Common myeloid progenitor, CD34-positive (primary cell): Measurements from ENCODE around the gene RFX1.

Source experiments
- CTCF ChIA-PET: fragments of 350-600 bp; sonication (Branson Sonifier 250); formaldehyde crosslinking; loops from one replicate; lab custom pipeline; 2021; ENCODE audit warnings: antibody characterized with exemption; lab: Charles Lee
- POLR2A ChIA-PET: fragments of 350-600 bp; sonication (Branson Sonifier 250); formaldehyde crosslinking; loops from one replicate; lab custom pipeline; 2021; ENCODE audit warnings: antibody characterized with exemption; lab: Charles Lee
- DNase-seq, 3 donors: peaks; one replicate each; pipeline versions ENCODE4 v3.0.0 to v3.0.0-alpha.2; 2013
- H3K27ac ChIP-seq, 2 experiments: 1 replicate in 1 of 2; 2 replicates in 1 of 2; pipeline ENCODE4 v1.7.0; 2013; ENCODE audit warnings: inconsistent platforms in 2 of 2, low read length in 2 of 2, mild to moderate bottlenecking in 2 of 2, low read depth in 1 of 2, moderate library complexity in 1 of 2; ENCODE audit not compliant: severe bottlenecking in 2 of 2, insufficient read depth in 1 of 2, poor library complexity in 1 of 2
- H3K27me3 ChIP-seq, 5 experiments: replicated peaks in 2 of 5; 1 replicate in 3 of 5; 2 replicates in 2 of 5; pipeline versions ENCODE4 v1.6.1 to v1.7.0; 2013; ENCODE audit warnings: low read length in 4 of 5, mild to moderate bottlenecking in 2 of 5, moderate library complexity in 2 of 5, inconsistent platforms in 1 of 5; ENCODE audit not compliant: insufficient read depth in 5 of 5, control insufficient read depth in 4 of 5
- H3K36me3 ChIP-seq, 4 experiments: 1 replicate in 2 of 4; 2 replicates in 2 of 4; pipeline versions ENCODE4 v1.6.1 to v1.7.0; 2013; ENCODE audit warnings: low read length in 3 of 4, control low read depth in 1 of 4, mild to moderate bottlenecking in 1 of 4; ENCODE audit not compliant: control insufficient read depth in 4 of 4, insufficient read depth in 4 of 4
- H3K4me1 ChIP-seq, 4 experiments: 1 replicate in 3 of 4; 2 replicates in 1 of 4; pipeline versions ENCODE4 v1.6.1 to v1.7.1; 2013; ENCODE audit warnings: low read length in 3 of 4, mild to moderate bottlenecking in 3 of 4, control low read depth in 1 of 4, inconsistent platforms in 1 of 4, moderate library complexity in 1 of 4; ENCODE audit not compliant: control insufficient read depth in 4 of 4, insufficient read depth in 4 of 4; ENCODE audit errors: control extremely low read depth in 1 of 4
- H3K4me3 ChIP-seq, 7 experiments: 1 replicate in 4 of 7; 2 replicates in 3 of 7; pipeline versions ENCODE4 v1.5.1 to v1.7.0; 2013; ENCODE audit warnings: mild to moderate bottlenecking in 7 of 7, low read length in 6 of 7, moderate library complexity in 6 of 7, inconsistent platforms in 2 of 7, low read depth in 2 of 7, control low read depth in 1 of 7; ENCODE audit not compliant: insufficient read depth in 4 of 7, control insufficient read depth in 1 of 7; ENCODE audit errors: extremely low read depth in 1 of 7
- H3K9me3 ChIP-seq, 5 experiments: 1 replicate in 4 of 5; 2 replicates in 1 of 5; pipeline versions ENCODE4 v1.6.1 to v1.7.1; 2013; ENCODE audit warnings: low read length in 4 of 5, mild to moderate bottlenecking in 2 of 5, inconsistent platforms in 1 of 5, low read depth in 1 of 5, moderate library complexity in 1 of 5; ENCODE audit not compliant: control insufficient read depth in 4 of 5, insufficient read depth in 2 of 5; ENCODE audit errors: control extremely low read depth in 1 of 5
- WGBS: methylation state at CpG from one replicate; pipeline ENCODE4 v1.1.5; 2013; ENCODE audit not compliant: insufficient coverage; 5-methylcytosine and 5-hydroxymethylcytosine counted together

RFX1 gene

DNA sequence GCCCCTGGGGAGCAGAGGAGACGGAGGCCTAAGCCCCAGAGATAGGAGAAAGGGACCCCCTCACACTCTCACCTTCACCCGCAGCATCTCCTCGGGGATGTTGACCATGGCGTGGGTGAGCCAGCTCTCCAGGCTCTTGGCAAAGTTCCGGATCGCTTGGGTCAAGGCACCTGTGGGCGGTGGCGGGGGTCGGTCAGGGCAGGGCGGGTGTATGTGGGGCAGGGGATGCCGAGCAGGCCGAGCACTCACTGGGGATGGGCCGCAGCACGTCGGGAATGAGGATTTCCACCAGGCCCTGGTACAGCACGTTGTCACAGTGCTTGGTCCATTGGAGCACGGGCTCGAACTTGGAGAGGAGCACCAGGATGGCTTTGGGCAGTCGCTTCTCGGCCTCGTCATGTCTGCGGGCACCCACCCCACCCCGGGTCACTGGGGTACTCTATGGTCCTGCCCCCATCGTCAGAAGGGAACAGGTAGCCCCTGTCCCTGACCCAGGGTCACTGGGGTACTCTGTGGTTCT, 40.7 kb downstream of the RFX1 start:
- peaks cover 11 to 82% (median 57%) of the 10 kb centered on the region in 4 experiments for H3K36me3 ChIP-seq
- no peak overlapping the region for H3K27ac ChIP-seq
- CTCF ChIA-PET, result no interaction called here
- H3K9me3 ChIP-seq, result no peaks in the 10 kb centered on the region
- no peaks in the 10 kb centered on the region for H3K27me3 ChIP-seq
- no peak for DNase-seq
- 94% methylated on average over 19 of the region's 24 CpGs for WGBS
- no peak overlapping the region for H3K4me3 ChIP-seq
- POLR2A ChIA-PET, result no interaction called here
- no peaks in the 10 kb centered on the region for H3K4me1 ChIP-seq

- Histone ChIP-seq H3K27me3 (no peaks in the 10 kb centered on the region), H3K4me1 (no peaks in the 10 kb centered on the region), H3K9me3 (no peaks in the 10 kb centered on the region), H3K4me3 (no peak overlapping the region), H3K27ac (no peak overlapping the region), H3K36me3 (peaks cover 9 to 84% (median 56%) of the 10 kb centered on the region in 4 experiments)
- no peak for DNase-seq
- ChIA-PET CTCF (interaction anchor here (0.9 kb wide), 1 partner anchor 13 kb away, joined by 3 read pairs; no protein-coding TSS in a partner anchor), POLR2A (no interaction called here)
- WGBS, result 100% methylated on average over 2 of the region's 5 CpGs
Measured at GRCh38 chr19:13964776-13965175, 41.3 kb downstream of the RFX1 start.

- ChIA-PET POLR2A (no interaction called here), CTCF (no interaction called here)
- DNase-seq, result no peak
- no peak overlapping the region for H3K4me3 ChIP-seq
- H3K36me3 ChIP-seq, result peaks cover 7 to 83% (median 57%) of the 10 kb centered on the region in 4 experiments
- H3K4me1 ChIP-seq, result no peaks in the 10 kb centered on the region
- no peaks in the 10 kb centered on the region for H3K9me3 ChIP-seq
- no peak overlapping the region for H3K27ac ChIP-seq
- 93% methylated on average over 27 of the region's 48 CpGs for WGBS
- H3K27me3 ChIP-seq, result no peaks in the 10 kb centered on the region
Measured at GRCh38 chr19:13963603-13964105, 42.5 kb downstream of the RFX1 start.

DNA sequence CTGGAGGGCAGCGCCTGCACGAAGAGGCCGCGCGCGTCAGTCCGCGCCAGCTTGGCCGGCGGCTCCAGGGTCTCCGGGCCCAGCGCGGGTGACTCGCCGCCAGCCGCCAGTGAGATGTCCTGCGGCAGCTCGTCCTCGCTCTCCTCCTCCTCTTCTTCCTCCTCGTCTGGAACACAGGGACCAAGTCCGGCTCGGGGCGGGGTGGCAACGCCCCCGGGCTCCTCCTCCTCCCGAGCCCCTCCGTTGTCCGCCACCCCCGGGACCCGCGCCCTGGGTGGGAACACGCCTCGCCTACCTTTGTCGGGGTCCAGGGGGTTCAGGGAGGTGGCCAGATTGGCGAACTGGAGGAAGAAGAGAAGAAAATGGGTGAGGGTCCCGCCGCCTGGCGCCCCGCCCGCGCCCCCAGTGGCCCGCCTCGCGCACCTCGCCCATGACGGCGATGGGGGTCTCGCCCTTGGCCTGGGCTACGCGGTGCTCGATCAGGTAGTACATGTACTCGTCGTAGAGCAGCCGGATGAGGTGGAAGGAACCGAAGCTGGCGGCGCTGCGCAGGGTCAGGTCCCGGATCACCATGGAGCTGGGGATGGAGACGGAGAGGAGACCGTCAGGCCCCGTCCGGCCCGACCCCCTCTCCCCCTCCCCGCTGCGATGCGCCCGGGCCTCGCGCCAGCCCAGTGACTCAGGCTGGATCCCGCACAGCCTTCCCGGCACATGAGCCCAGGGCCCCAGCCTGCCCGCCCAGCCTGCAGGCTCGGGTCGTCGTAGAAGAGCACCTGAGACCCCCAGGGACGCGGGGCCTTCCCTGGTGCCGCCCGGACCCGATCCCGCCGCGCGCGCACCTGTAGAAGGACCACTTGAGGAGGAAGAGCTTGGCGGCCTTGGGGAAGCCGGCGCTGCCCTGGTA, 43.2 kb downstream of the RFX1 start:
- Histone ChIP-seq H3K27ac (no peak overlapping the region), H3K27me3 (no peaks in the 10 kb centered on the region), H3K36me3 (peaks cover 4 to 83% (median 57%) of the 10 kb centered on the region in 4 experiments), H3K4me3 (no peak overlapping the region), H3K4me1 (no peaks in the 10 kb centered on the region), H3K9me3 (no peaks in the 10 kb centered on the region)
- ChIA-PET POLR2A (interaction anchor here (0.6 kb wide), 1 partner anchor 41 kb away, joined by 3 read pairs; no protein-coding TSS in a partner anchor), CTCF (interaction anchor here (1.7 kb wide), 1 partner anchor 10 kb away, joined by 6 read pairs; the partner anchor contains the start of gene DCAF15)
- no peak for DNase-seq
- WGBS, result 96% methylated on average over 73 of the region's 89 CpGs

- Histone ChIP-seq H3K4me1 (no peaks in the 10 kb centered on the region), H3K4me3 (no peak overlapping the region), H3K36me3 (peaks cover 4 to 85% (median 59%) of the 10 kb centered on the region in 4 experiments), H3K27me3 (no peaks in the 10 kb centered on the region), H3K27ac (no peak overlapping the region), H3K9me3 (no peaks in the 10 kb centered on the region)
- no peak for DNase-seq
- ChIA-PET CTCF (interaction anchor here (1.5 to 1.7 kb wide), 3 partner anchors 9 to 23 kb away, joined by 4 to 6 read pairs (median 6); partner anchors contain the start of gene DCAF15), POLR2A (interaction anchor here (0.6 to 1.2 kb wide), 4 partner anchors 9 to 69 kb away, joined by 3 read pairs; partner anchors contain the start of genes IL27RA and RFX1)
- WGBS, result 94% methylated on average over 35 of the region's 55 CpGs
Measured at GRCh38 chr19:13961826-13962698, 44.1 kb downstream of the RFX1 start.

GRCh38 chr19:13960863-13961784, 45.0 kb downstream of the RFX1 start:
- POLR2A ChIA-PET, result interaction anchor here (0.9 to 1.2 kb wide), 3 partner anchors 8 to 70 kb away, joined by 3 read pairs; partner anchors contain the start of genes IL27RA and RFX1
- no peaks in the 10 kb centered on the region for H3K27me3 ChIP-seq
- H3K27ac ChIP-seq, result no peak overlapping the region
- no peaks in the 10 kb centered on the region for H3K9me3 ChIP-seq
- peaks cover 9 to 85% (median 59%) of the 10 kb centered on the region in 4 experiments for H3K36me3 ChIP-seq
- 96% methylated on average over 25 of the region's 39 CpGs for WGBS
- no peak overlapping the region for H3K4me3 ChIP-seq
- CTCF ChIA-PET, result interaction anchor here (0.7 to 1.7 kb wide), 15 partner anchors 8 to 111 kb away, joined by 3 to 6 read pairs (median 4); partner anchors contain the start of genes DCAF15, IL27RA and MISP3
- no peaks in the 10 kb centered on the region for H3K4me1 ChIP-seq
- DNase-seq, result no peak
